BJ (cell line): ENCODE measurements around the gene CDKN2B-AS1. TPM values are rescaled to one million over a fixed set of nuclear protein-coding genes. Genes with fewer than 3 reads are reported as not detected.

Experiments used
- CTCF ChIA-PET: fragments of 350-600 bp; formaldehyde crosslinking; extraction: SDS; loops from one replicate; lab custom pipeline; 2021; ENCODE audit warnings: antibody characterized with exemption, inconsistent platforms; lab: Yijun Ruan, JAX
- POLR2A ChIA-PET: fragments of 300-600 bp; sonication (Branson Sonifier 250); formaldehyde crosslinking; extraction: SDS; loops from one replicate; lab custom pipeline; 2021; ENCODE audit warnings: antibody characterized with exemption; lab: Charles Lee
- DNase-seq: peaks from one replicate; pipeline ENCODE4 v3.0.0-alpha.2; 2011; ENCODE audit warnings: low read depth
- H3K27me3 ChIP-seq: 2 replicates; pipeline ENCODE4 v1.6.0; 2011; ENCODE audit warnings: low read length; ENCODE audit not compliant: control insufficient read depth, insufficient read depth
- H3K36me3 ChIP-seq: 2 replicates; pipeline ENCODE4 v1.5.1; 2011; ENCODE audit warnings: low read length; ENCODE audit not compliant: control insufficient read depth, insufficient read depth
- H3K4me3 ChIP-seq: 2 replicates; pipeline ENCODE4 v1.5.1; 2011; ENCODE audit warnings: low read depth, mild to moderate bottlenecking, control low read depth, low read length
- CTCF ChIP-seq: IDR thresholded peaks from 2 replicates; pipeline ENCODE4 v1.5.1; 2011; ENCODE audit warnings: low read depth, mild to moderate bottlenecking, control low read depth, inconsistent platforms, low read length, moderate library complexity; ENCODE audit not compliant: insufficient read depth
- polyA plus RNA-seq: library from polyadenylated mRNA; depleted of rRNA; stranded (reverse); fragments of >200 nt; gene quantifications from 2 replicates; pipeline ENCODE4 v1.2.3, GENCODE V29; 2011

CDKN2B-AS1 gene
- polyA plus RNA-seq, 1 experiment = 0.59 TPM

GRCh38 chr9:22088717-22089061, 94.1 kb downstream of the CDKN2B-AS1 start:
- CTCF ChIA-PET = no interaction called here
- H3K27me3 ChIP-seq = no peaks in the 10 kb centered on the region
- POLR2A ChIA-PET = no interaction called here
- H3K4me3 ChIP-seq = no peak overlapping the region
- no peaks in the 10 kb centered on the region for H3K36me3 ChIP-seq
- DNase-seq = no peak
- no peak for TF ChIP-seq CTCF

GRCh38 chr9:22097707-22098106, 103.1 kb downstream of the CDKN2B-AS1 start:
- ChIA-PET CTCF (interaction anchor here (0.6 to 1.8 kb wide), 4 partner anchors 11 to 90 kb away, joined by 3 to 5 read pairs (median 4); no protein-coding TSS in a partner anchor), POLR2A (no interaction called here)
- no peak overlapping the region for H3K4me3 ChIP-seq
- no peaks in the 10 kb centered on the region for H3K27me3 ChIP-seq
- H3K36me3 ChIP-seq = no peaks in the 10 kb centered on the region
- no peak for TF ChIP-seq CTCF
- DNase-seq = peak; percentile 85

- no peaks in the 10 kb centered on the region for H3K36me3 ChIP-seq
- no peak overlapping the region for H3K4me3 ChIP-seq
- no peak for TF ChIP-seq CTCF
- CTCF ChIA-PET = interaction anchor here (1.2 kb wide), 1 partner anchor 90 kb away, joined by 3 read pairs; the partner anchor contains the start of gene CDKN2B
- POLR2A ChIA-PET = no interaction called here
- DNase-seq = no peak
- no peaks in the 10 kb centered on the region for H3K27me3 ChIP-seq
Measured at GRCh38 chr9:22098643-22099332, 104.2 kb downstream of the CDKN2B-AS1 start.

- ChIA-PET POLR2A (no interaction called here), CTCF (interaction anchor here (0.6 kb wide), 1 partner anchor 58 kb away, joined by 3 read pairs; no protein-coding TSS in a partner anchor)
- no peak for TF ChIP-seq CTCF
Measured at GRCh38 chr9:22100626-22101025, 106.0 kb downstream of the CDKN2B-AS1 start.

GRCh38 chr9:22102146-22103053, 107.8 kb downstream of the CDKN2B-AS1 start:
- TF ChIP-seq CTCF = no peak
- Histone ChIP-seq H3K36me3 (no peaks in the 10 kb centered on the region), H3K4me3 (no peak overlapping the region), H3K27me3 (no peaks in the 10 kb centered on the region)
- ChIA-PET CTCF (no interaction called here), POLR2A (interaction anchor here (0.5 to 0.9 kb wide), 5 partner anchors 18 to 1373 kb away, joined by 3 to 4 read pairs (median 4); no protein-coding TSS in a partner anchor)
- DNase-seq = no peak

More at GRCh38 chr9:22100626-22101025, 106.0 kb downstream of the CDKN2B-AS1 start:
- H3K27me3 ChIP-seq = no peaks in the 10 kb centered on the region
- no peaks in the 10 kb centered on the region for H3K36me3 ChIP-seq
- no peak overlapping the region for H3K4me3 ChIP-seq
- DNase-seq = no peak
